HUES48 (cell line): ENCODE data around the gene FKBP8.
"Not testable (repeated sequence)": the region's sequence is repeated elsewhere in the genome, so short reads cannot be mapped to it uniquely, and the experiment has no call there.

ENCODE experiments used
- H3K27ac ChIP-seq: one replicate; pipeline ENCODE4 v1.7.0; 2013; ENCODE audit warnings: low read depth, low read length, inconsistent platforms
- H3K27me3 ChIP-seq: 2 replicates; pipeline ENCODE4 v1.6.1; 2013; ENCODE audit warnings: mild to moderate bottlenecking, low read length; ENCODE audit not compliant: control insufficient read depth, insufficient read depth
- H3K36me3 ChIP-seq: 2 replicates; pipeline ENCODE4 v1.6.1; 2013; ENCODE audit warnings: low read length; ENCODE audit not compliant: control insufficient read depth, insufficient read depth
- H3K4me1 ChIP-seq: 2 replicates; pipeline ENCODE4 v1.6.1; 2013; ENCODE audit warnings: mild to moderate bottlenecking, low read length; ENCODE audit not compliant: control insufficient read depth, insufficient read depth
- H3K4me3 ChIP-seq: 2 replicates; pipeline ENCODE4 v1.5.1; 2013; ENCODE audit warnings: mild to moderate bottlenecking, low read depth, low read length
- H3K9ac ChIP-seq: 2 replicates; pipeline ENCODE4 v1.6.1; 2013; ENCODE audit warnings: mild to moderate bottlenecking, low read depth, low read length, moderate library complexity
- H3K9me3 ChIP-seq: 2 replicates; pipeline ENCODE4 v1.6.1; 2013; ENCODE audit warnings: low read length; ENCODE audit not compliant: control insufficient read depth, insufficient read depth

FKBP8 gene

GRCh38 chr19:18557411-18558201 lies 14.2 kb upstream of the FKBP8 start, which contains the start of gene KXD1:
TSS of gene KXD1 (plus strand) at chr19:18557870. CDS start at chr19:18562057, 4,187 bp downstream.
- Histone ChIP-seq H3K4me1 (peaks cover 6% of the 10 kb centered on the region; the same call in 1 of the 2 replicates), H3K9ac (peak within 1 kb of the TSS; percentile 42), H3K9me3 (no peaks in the 10 kb centered on the region), H3K36me3 (peaks cover 16% of the 10 kb centered on the region), H3K4me3 (peak within 1 kb of the TSS; percentile 81), H3K27me3 (no peaks in the 10 kb centered on the region), H3K27ac (peak within 1 kb of the TSS; percentile 72)

GRCh38 chr19:18551631-18552030 lies 8.3 kb upstream of the FKBP8 start:
- Histone ChIP-seq H3K4me3 (no peak overlapping the region), H3K27ac (no peak overlapping the region)

GRCh38 chr19:18543814-18544475 lies 572 bp upstream of the FKBP8 start:
- Histone ChIP-seq H3K9ac (no peak overlapping the region), H3K4me1 (peaks cover 9% of the 10 kb centered on the region), H3K4me3 (peak overlapping the region; percentile 69), H3K27ac (no peak overlapping the region), H3K36me3 (peaks cover 30% of the 10 kb centered on the region), H3K27me3 (no peaks in the 10 kb centered on the region), H3K9me3 (no peaks in the 10 kb centered on the region)

More at GRCh38 chr19:18551631-18552030, 8.3 kb upstream of the FKBP8 start:
- no peaks in the 10 kb centered on the region for H3K27me3 ChIP-seq
- no peaks in the 10 kb centered on the region for H3K9me3 ChIP-seq
- H3K4me1 ChIP-seq = no peaks in the 10 kb centered on the region
- no peak overlapping the region for H3K9ac ChIP-seq
- no peaks in the 10 kb centered on the region for H3K36me3 ChIP-seq

- Histone ChIP-seq H3K36me3 (peaks cover 39% of the 10 kb centered on the region), H3K4me3 (peak overlapping the region; percentile 61), H3K27me3 (no peaks in the 10 kb centered on the region), H3K9ac (no peak overlapping the region), H3K9me3 (no peaks in the 10 kb centered on the region), H3K4me1 (peaks cover 9% of the 10 kb centered on the region), H3K27ac (no peak overlapping the region)
Measured at GRCh38 chr19:18541992-18542940, 1.1 kb downstream of the FKBP8 start.

GRCh38 chr19:18541258-18541991 lies 1.9 kb downstream of the FKBP8 start:
- Histone ChIP-seq H3K9me3 (no peaks in the 10 kb centered on the region), H3K4me3 (no peak overlapping the region), H3K27ac (no peak overlapping the region), H3K4me1 (peaks cover 9% of the 10 kb centered on the region), H3K9ac (no peak overlapping the region), H3K27me3 (no peaks in the 10 kb centered on the region), H3K36me3 (peaks cover 47% of the 10 kb centered on the region)

GRCh38 chr19:18540200-18540599 lies 3.2 kb downstream of the FKBP8 start:
- H3K27ac ChIP-seq, H3K9ac ChIP-seq, H3K4me3 ChIP-seq, H3K9me3 ChIP-seq, H3K27me3 ChIP-seq, H3K4me1 ChIP-seq: not testable (repeated sequence)
- H3K36me3 ChIP-seq = peaks cover 59% of the 10 kb centered on the region

GRCh38 chr19:18539372-18539771 lies 4.0 kb downstream of the FKBP8 start:
- H3K36me3 ChIP-seq = peaks cover 62% of the 10 kb centered on the region
- peaks cover 9% of the 10 kb centered on the region for H3K4me1 ChIP-seq
- no peak overlapping the region for H3K27ac ChIP-seq
- H3K4me3 ChIP-seq = no peak overlapping the region
- no peaks in the 10 kb centered on the region for H3K27me3 ChIP-seq
- H3K9me3 ChIP-seq = no peaks in the 10 kb centered on the region
- H3K9ac ChIP-seq = no peak overlapping the region

- Histone ChIP-seq H3K36me3 (peaks cover 65% of the 10 kb centered on the region), H3K4me1 (0 out of 2 replicates have a peak, but pooled peaks cover 3% of the 10 kb centered on the region), H3K9me3 (no peaks in the 10 kb centered on the region), H3K27ac (no peak overlapping the region), H3K4me3 (no peak overlapping the region), H3K9ac (no peak overlapping the region), H3K27me3 (no peaks in the 10 kb centered on the region)
Measured at GRCh38 chr19:18538115-18538514, 5.3 kb downstream of the FKBP8 start.

- Histone ChIP-seq H3K9me3 (no peaks in the 10 kb centered on the region), H3K36me3 (peaks cover 72% of the 10 kb centered on the region), H3K4me3 (no peak overlapping the region), H3K27me3 (no peaks in the 10 kb centered on the region), H3K9ac (no peak overlapping the region), H3K4me1 (0 out of 2 replicates have a peak, but pooled peaks cover 2% of the 10 kb centered on the region), H3K27ac (no peak overlapping the region)
Measured at GRCh38 chr19:18537431-18537830, 5.9 kb downstream of the FKBP8 start.

GRCh38 chr19:18536475-18536874 lies 6.9 kb downstream of the FKBP8 start:
- Histone ChIP-seq H3K27me3 (no peaks in the 10 kb centered on the region), H3K9me3 (no peaks in the 10 kb centered on the region), H3K4me1 (no peaks in the 10 kb centered on the region), H3K27ac (no peak overlapping the region), H3K36me3 (peaks cover 76% of the 10 kb centered on the region), H3K9ac (no peak overlapping the region), H3K4me3 (no peak overlapping the region)
